ENCODE data around the gene BID. TPM values are rescaled to one million over a fixed set of nuclear protein-coding genes. Genes with fewer than 3 reads are reported as not detected.

Gene BID
- total and polyA plus RNA-seq, 2 of the 8 experiments (the other 6 are each of a cell fraction or from before 2014, with no cell fraction given) = 39.3 to 114 TPM

DNA sequence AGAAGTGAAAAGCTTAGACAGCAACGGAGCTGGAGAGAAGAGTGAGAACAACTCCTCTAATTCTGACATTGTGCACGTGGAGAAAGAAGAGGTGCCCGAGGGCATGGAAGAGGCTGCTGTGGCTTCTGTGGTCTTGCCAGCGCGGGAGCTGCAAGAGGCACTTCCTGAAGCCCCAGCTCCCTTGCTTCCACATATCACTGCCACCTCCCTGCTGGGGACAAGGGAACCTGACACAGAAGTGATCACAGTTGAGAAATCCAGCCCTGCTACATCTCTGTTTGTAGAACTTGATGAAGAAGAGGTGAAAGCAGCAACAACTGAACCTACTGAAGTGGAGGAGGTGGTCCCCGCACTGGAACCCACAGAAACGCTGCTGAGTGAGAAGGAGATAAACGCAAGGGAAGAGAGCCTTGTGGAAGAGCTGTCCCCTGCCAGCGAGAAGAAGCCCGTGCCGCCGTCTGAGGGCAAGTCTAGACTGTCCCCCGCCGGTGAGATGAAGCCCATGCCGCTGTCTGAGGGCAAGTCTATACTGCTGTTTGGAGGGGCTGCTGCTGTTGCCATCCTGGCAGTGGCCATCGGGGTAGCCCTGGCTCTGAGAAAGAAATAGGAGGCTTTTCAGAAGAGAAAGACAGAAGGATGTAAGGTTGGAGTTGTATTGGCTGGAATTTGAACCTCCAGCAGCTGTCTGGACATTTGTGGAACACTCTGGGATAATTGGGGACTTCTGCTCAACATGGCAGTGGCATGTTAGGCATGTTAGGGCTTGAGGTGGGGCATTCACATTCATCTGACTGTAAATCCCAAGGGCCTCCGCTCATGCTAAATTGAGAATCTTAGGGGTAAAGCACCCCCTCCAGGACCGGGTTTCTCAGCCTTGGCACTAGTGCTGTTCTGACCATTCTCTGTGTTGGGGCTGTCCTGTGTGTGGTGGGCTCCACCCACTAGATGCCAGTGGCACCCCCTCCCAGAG is 47.1 kb downstream of the BID start:
- no peak overlapping the region for H2BK15ac ChIP-seq (ENCODE audit: low read length)
- no peak overlapping the region for H4K8ac ChIP-seq (ENCODE audit: extremely low read depth, insufficient read depth, low read length)
- no peaks in the 10 kb centered on the region for H3K23me2 ChIP-seq (ENCODE audit: low read depth, low read length)
- H2BK12ac ChIP-seq (ENCODE audit: low read depth, low read length) = no peak overlapping the region
- FAIRE-seq = no peak
- H3K14ac ChIP-seq (ENCODE audit: insufficient read length) = no peak overlapping the region
- 90% methylated on average over 18 of the region's 18 CpGs; no CpG with 5 or more reads in 1 of the 2 experiments for WGBS, 2 experiments (ENCODE audit: extremely low coverage in 1 of 2, insufficient coverage in 1 of 2, insufficient read length in 1 of 2, insufficient replicate concordance in 2 of 2, low coverage in 1 of 2, low lambda C conversion rate in 2 of 2, missing lambda C conversion rate in 1 of 2)
- no peak for DNase-seq (ENCODE audit: low read depth in 1 of 2, low spot score in 2 of 2)
- ChIA-PET POLR2A (ENCODE audit: partially characterized antibody) (no interaction called here), CTCF (ENCODE audit: partially characterized antibody) (interaction anchor here (1.7 kb wide), 1 partner anchor 15 kb away, joined by 4 read pairs; no protein-coding TSS in a partner anchor)
- H3K4ac ChIP-seq (replicated peaks; ENCODE audit: insufficient read length, low read depth, low read length) = no peak overlapping the region
- peaks cover 0 to 18% (median 8%) of the 10 kb centered on the region in 4 experiments; a peak in 6 of 8 replicates for H3K36me3 ChIP-seq (ENCODE audit: control insufficient read depth in 2 of 4, insufficient read depth in 4 of 4, low read length in 3 of 4)
- no peak overlapping the region for H3K56ac ChIP-seq (replicated peaks; ENCODE audit: insufficient read length, low read depth, low read length)
- no peak overlapping the region for H4K5ac ChIP-seq (ENCODE audit: insufficient read length, low read depth, low read length)
- H3K79me1 ChIP-seq (ENCODE audit: low read depth, low read length) = no peaks in the 10 kb centered on the region; the same call in 1 of the 2 replicates
- no peak overlapping the region for H3K4me2 ChIP-seq (ENCODE audit: insufficient read depth in 1 of 2, low read depth in 2 of 2, low read length in 2 of 2)
- no peaks in the 10 kb centered on the region for H3K27me3 ChIP-seq (replicated peaks in 1 of 4; ENCODE audit: control insufficient read depth in 3 of 4, extremely low read depth in 1 of 4, insufficient read depth in 3 of 4, low read length in 3 of 4)
- H2AK5ac ChIP-seq (ENCODE audit: low read depth, low read length) = no peak overlapping the region
- H3K4me1 ChIP-seq (replicated peaks in 1 of 4; ENCODE audit: control insufficient read depth in 3 of 4, insufficient read depth in 4 of 4, low read length in 3 of 4) = no peaks in the 10 kb centered on the region
- no peaks in the 10 kb centered on the region for H3K79me2 ChIP-seq (ENCODE audit: control insufficient read depth in 1 of 2, insufficient read depth in 2 of 2, low read length in 2 of 2)
- no peak for TF ChIP-seq ASH2L (IDR thresholded peaks at IDR 0.05; ENCODE audit: low read length)
- no peak overlapping the region for H3K23ac ChIP-seq (ENCODE audit: insufficient read length)
- H4K91ac ChIP-seq (replicated peaks; ENCODE audit: insufficient read length, low read length) = no peak overlapping the region
- no peaks in the 10 kb centered on the region for H4K20me1 ChIP-seq (replicated peaks in 1 of 2; ENCODE audit: control insufficient read depth in 1 of 2, insufficient read depth in 2 of 2, low read length in 2 of 2)
- no peak overlapping the region for H3K4me3 ChIP-seq (ENCODE audit: extremely low read depth in 1 of 4, insufficient read depth in 2 of 4, low read depth in 3 of 4, low read length in 4 of 4)
- no peak overlapping the region for H2AFZ ChIP-seq (ENCODE audit: low read length)
- H2BK5ac ChIP-seq (ENCODE audit: low read depth, low read length) = no peak overlapping the region
- H3K9ac ChIP-seq (replicated peaks in 1 of 4; ENCODE audit: extremely low read depth in 1 of 4, low read depth in 3 of 4, low read length in 3 of 4) = no peak overlapping the region
- no peak overlapping the region for H3K27ac ChIP-seq (ENCODE audit: low read depth, low read length)
- no peaks in the 10 kb centered on the region for H3K9me3 ChIP-seq (ENCODE audit: insufficient read depth in 2 of 2, low read depth in 1 of 2, low read length in 1 of 2)
- no peak overlapping the region for H3K18ac ChIP-seq (ENCODE audit: extremely low read depth, low read length)
- H2BK20ac ChIP-seq (ENCODE audit: low read length) = no peak overlapping the region
- no peak overlapping the region for H2BK120ac ChIP-seq (replicated peaks; ENCODE audit: low read depth, low read length)
